HG03521 (cell line): Measurements from ENCODE around the gene FURIN.
"Not testable (repeated sequence)": the region's sequence is repeated elsewhere in the genome, so short reads cannot be mapped to it uniquely, and the experiment has no call there.

ENCODE experiments used
- ATAC-seq: cut with Tn5 transposase; IDR thresholded peaks from one replicate; pipeline ENCODE4 v1.9.1; 2021; ENCODE audit warnings: mild to moderate bottlenecking, moderate library complexity; ENCODE audit not compliant: unreplicated experiment

Gene FURIN

GRCh38 chr15:90901175-90902039 lies 33.0 kb downstream of the FURIN start:
- ATAC-seq, result no peak

DNA sequence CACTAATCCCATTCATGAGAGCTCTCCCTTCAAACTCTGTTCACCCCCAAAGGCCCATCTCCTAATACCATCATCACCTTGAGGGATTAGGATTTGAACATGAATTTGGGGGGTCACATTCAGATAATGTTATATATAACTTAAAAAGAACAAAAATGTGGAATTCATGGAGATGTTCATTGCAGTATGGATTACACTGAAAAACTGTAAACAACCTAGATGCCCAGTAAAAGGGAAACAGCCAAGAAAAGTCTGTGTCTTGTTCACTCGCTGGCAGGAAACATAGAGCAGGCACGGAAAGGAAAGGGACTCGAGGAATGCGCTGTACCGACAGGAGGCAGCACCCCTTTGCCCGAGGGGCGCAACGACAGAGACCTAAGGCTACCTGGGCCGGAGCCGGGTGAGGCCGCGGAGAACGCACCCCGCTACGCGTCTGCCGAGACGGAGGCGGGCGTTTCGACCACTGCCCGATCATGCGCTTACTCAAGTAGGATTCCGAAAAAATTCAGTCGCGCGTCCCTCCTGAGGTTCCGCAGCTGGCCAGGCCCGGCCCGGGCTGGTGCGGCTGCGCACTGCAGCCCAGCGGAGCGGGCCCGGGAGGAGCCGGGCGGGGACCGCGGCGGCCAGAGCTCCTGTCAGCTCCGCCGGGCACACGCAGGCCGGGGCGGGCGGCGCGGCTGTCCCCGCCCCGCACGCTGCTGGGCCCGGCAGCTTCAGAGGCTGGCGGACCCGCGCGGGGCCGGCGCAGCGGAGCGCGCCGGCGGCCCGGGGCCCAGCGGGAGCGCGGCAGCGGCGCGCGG lies 33.9 kb downstream of the FURIN start:
- ATAC-seq, result peak; percentile 60

DNA sequence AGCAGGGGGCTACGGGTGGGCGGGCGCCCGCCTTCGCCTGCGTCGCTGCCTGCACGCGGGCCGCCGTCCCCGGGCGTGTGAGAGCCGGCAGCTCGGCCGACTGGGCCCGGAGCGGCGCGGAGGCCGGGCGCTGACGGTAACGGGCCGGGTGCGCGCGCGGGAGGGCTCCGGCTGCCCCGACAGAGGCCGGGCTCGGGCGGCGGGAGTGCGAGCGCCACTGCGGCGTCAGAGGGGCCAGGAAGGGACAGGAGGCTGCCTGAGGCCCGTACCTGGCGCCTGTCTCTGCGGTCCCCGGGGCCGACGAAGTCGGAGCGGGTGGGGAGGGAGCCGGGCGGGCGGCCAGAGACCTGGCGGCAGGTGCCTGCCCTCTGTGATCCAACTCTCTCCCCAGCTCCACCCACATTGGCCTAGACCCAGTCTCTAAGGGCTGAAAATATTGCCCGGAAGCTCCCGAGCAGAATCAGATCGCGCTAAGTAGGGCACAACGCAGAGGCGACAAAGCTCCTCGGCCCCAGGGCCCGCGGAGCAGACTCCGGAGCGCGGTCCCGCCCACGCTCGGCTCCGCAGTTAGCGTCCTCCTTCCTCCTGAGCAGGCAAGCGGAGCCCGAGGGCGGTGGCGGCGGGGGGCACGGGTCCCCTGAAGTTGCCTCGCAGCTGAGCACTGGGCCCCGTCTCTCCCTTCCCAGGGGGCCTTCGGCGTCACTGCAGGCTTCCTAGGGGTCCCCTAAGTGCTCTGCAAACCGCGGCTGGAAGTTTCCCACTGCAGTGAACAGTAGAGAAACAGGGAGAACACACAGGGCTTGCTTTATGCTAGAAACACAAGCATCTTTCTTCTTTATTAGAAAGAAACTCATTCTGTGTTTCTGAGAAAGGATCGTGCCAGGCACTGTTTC lies 34.7 kb downstream of the FURIN start, which contains the start of gene MAN2A2:
Gene MAN2A2, plus strand, starts transcription at position 463 of the 893 bp plus-strand sequence. CDS start 906 bp downstream, outside the sequence.
- ATAC-seq, result peak; percentile 50

DNA sequence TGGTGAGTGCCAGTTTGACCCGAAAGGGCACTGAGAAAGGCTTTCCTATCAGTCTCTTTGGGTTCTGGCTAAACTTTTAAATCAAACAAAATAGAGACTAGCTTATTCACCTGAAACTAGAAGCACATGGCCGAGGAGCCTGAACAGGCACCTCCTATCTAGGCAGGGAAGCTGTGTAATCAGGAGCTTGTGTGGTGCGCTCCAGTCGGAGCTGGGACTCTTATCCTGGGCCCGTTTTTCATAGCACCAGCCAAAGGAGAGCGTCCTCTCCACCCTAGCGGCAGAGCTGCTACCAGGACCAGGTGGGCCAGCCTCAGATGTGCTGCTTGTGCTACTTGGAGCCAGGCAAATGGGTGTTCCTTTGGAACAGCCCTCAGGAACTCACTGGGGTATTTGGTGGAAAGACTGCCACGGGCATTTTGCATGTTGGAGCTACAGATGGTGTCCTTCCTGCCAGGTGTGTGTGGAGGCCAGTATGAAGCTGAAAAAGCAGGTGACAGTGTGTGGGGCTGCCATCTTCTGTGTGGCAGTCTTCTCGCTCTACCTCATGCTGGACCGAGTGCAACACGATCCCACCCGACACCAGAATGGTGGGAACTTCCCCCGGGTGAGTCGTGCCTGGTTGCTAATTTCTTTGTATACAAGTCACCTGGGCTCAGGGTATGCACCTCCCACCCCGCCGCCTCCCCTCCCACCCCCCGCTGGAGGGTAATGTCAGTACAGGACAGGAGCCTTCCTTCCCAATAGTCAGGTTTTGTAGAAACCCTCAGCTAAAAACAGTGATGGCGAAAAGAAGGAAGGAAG lies 35.5 kb downstream of the FURIN start:
- ATAC-seq, result no peak

DNA sequence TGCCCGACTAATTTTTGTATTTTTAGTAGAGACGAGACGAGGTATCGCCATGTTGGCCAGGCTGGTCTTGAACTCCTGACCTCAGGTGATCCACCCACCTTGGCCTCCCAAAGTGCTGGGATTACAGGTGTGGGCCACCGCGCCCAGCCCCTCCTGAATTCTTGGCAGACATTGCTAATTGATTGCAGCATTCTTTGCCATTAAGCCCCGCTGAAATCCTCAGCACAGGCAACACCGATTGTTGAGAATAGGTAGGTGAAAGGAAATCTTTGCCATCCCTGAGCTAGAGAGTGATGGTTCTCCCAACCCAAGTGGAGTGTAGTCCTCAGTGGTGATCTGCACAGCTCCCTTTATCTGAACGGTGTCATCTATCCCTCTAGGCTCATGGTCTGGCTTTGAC lies 36.4 kb downstream of the FURIN start:
- no peak for ATAC-seq

- ATAC-seq, result no peak
Observed at GRCh38 chr15:90905306-90906180, 37.2 kb downstream of the FURIN start.

DNA sequence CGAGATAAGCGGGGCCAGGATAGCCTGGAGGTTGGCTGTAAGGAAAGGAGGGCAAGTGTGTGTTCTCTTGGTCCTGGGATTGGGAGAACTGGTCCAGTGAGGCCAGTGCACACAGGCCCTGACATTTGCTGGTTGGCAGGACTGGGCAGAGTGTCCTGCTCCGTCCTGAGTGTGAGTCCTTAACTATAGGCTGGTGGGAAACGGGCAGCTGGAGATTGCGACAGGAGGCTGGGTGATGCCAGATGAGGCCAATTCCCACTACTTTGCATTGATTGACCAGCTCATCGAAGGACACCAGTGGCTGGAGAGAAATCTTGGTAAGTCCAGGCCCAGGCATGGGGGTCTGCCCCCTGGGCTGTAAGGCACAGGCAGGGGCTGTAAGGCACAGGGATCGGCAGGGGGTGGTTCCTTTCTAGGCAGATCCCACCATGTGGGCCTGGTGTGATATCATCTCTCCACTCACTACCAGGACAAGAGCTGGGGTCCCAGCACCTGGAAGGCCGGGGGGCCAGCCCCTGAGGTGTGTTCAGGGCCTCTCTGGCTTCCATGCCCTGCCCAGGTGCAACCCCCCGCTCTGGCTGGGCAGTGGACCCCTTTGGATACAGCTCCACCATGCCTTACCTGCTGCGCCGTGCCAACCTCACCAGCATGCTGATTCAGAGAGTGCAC lies 37.9 kb downstream of the FURIN start:
- no peak for ATAC-seq

GRCh38 chr15:90907051-90907660 lies 38.8 kb downstream of the FURIN start:
- no peak for ATAC-seq

GRCh38 chr15:90907838-90908507 lies 39.6 kb downstream of the FURIN start:
- no peak for ATAC-seq

DNA sequence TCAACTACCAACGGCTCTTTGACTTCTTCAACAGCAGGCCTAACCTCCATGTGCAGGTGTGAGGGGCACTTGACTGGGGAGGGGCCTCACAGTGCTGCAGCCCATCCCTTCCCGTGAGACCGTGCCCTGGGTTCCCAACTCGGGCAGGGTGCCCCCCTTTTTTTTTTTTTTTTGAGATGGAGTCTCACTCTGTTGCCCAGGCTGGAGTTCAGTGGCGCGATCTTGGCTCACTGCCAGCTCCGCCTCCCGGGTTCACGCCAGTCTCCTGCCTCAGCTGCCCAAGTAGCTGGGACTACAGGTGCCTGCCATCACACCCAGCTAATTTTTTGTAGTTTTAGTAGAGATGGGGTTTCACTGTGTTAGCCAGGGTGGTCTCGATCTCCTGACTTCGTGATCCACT lies 41.1 kb downstream of the FURIN start:
- not testable (repeated sequence) for ATAC-seq

DNA sequence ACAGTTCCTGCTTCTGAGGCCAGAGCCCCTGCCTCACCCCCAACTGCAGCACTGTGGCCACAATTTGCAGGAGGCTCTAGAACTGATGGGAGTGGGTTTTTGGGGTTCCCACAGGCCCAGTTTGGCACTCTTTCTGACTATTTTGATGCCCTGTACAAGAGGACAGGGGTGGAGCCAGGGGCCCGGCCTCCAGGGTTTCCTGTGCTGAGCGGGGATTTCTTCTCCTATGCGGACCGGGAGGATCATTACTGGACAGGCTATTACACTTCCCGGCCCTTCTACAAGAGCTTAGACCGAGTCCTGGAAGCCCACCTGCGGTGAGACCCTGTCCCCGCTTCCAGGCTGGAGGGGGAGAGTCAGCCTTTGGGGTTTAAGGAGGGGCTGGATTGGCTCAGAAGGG lies 41.6 kb downstream of the FURIN start:
- ATAC-seq, result no peak

DNA sequence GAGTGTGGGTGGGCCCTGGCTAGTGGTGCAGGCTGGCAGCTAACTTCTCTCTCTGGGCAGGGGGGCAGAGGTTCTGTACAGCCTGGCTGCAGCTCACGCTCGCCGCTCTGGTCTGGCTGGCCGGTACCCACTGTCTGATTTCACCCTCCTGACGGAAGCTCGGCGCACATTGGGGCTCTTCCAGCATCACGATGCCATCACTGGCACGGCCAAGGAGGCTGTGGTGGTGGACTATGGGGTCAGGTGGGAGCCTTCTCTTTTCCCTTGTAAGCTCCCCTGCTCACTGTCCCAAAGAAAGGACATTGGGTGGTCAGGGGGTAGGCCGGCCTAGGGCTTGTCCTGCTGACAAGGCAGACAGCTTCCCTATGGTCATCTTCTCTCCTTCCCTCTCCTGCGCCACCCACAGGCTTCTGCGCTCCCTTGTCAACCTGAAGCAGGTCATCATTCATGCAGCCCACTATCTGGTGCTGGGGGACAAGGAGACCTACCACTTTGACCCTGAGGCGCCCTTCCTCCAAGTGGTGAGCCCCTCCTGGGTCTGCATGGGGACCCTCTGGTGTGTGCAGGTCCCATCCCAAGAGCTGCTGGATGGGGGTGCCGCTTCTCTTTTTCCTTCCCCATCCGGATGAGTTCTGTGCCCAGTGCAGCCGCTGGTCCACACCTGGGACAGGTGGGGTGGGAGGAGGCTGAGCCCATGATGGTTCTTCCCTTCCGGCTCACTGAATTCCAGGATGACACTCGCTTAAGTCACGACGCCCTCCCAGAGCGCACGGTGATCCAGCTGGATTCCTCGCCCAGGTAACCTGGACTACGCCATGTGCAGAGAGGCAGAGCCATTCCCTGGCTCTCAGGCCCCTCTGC lies 42.3 kb downstream of the FURIN start:
- no peak for ATAC-seq

GRCh38 chr15:90911302-90911623 lies 42.9 kb downstream of the FURIN start:
- ATAC-seq, result no peak

GRCh38 chr15:90911906-90912769 lies 43.8 kb downstream of the FURIN start:
- no peak for ATAC-seq

GRCh38 chr15:90912770-90913075 lies 44.3 kb downstream of the FURIN start:
- ATAC-seq, result no peak

- no peak for ATAC-seq
Observed at GRCh38 chr15:90913398-90913944, 45.1 kb downstream of the FURIN start.
